HepG2 (cell line): ENCODE data around the gene COPS7B. TPM values are rescaled to one million over a fixed set of nuclear protein-coding genes. Genes with fewer than 3 reads are reported as not detected.

ENCODE experiments used
- EZH2 ChIP-seq: conservative IDR thresholded peaks from 2 replicates; pipeline ENCODE4 v1.6.1; 2012; ENCODE audit warnings: mild to moderate bottlenecking, low read depth, low read length, moderate library complexity
- JUN ChIP-seq: sonication (generic); formaldehyde crosslinking; IDR thresholded peaks from 2 replicates; pipeline ENCODE4 v1.4.0; 2020; ENCODE audit warnings: mild to moderate bottlenecking, missing genetic modification reagents
- NCOA2 ChIP-seq: sonication (generic); formaldehyde crosslinking; IDR thresholded peaks from 2 replicates; pipeline ENCODE4 v1.8.0; 2022; ENCODE audit warnings: inconsistent platforms
- PHF5A ChIP-seq: IDR thresholded peaks from one replicate; pipeline ENCODE4 v1.6.1; 2018; ENCODE audit warnings: low read depth, missing genetic modification reagents; ENCODE audit not compliant: unreplicated experiment
- SP140L ChIP-seq: sonication (generic); formaldehyde crosslinking; IDR thresholded peaks from 2 replicates; pipeline ENCODE4 v1.4.0; 2020; ENCODE audit warnings: missing genetic modification reagents, borderline replicate concordance
- TAF15 ChIP-seq: fragments of 200-400 bp; formaldehyde crosslinking; IDR thresholded peaks from one replicate; pipeline ENCODE4 v1.6.1; 2018; ENCODE audit warnings: mild to moderate bottlenecking, low read depth, low read length; ENCODE audit not compliant: poor library complexity, severe bottlenecking
- TEAD2 ChIP-seq: sonication (generic); formaldehyde crosslinking; IDR thresholded peaks from 2 replicates; pipeline ENCODE4 v1.9.0; 2021; ENCODE audit warnings: missing genetic modification reagents
- ZNF124 ChIP-seq: sonication (generic); formaldehyde crosslinking; IDR thresholded peaks from 2 replicates; pipeline ENCODE4 v1.4.0; 2020; ENCODE audit warnings: missing genetic modification reagents
- ZNF143 ChIP-seq: sonication (generic); formaldehyde crosslinking; IDR thresholded peaks from 2 replicates; pipeline ENCODE4 v1.4.0; 2020; ENCODE audit warnings: missing genetic modification reagents
- ZNF205 ChIP-seq: IDR thresholded peaks from 2 replicates; pipeline ENCODE4 v1.6.1; 2018; ENCODE audit warnings: missing biosample characterization, missing genetic modification reagents
- ZNF343 ChIP-seq: sonication (generic); formaldehyde crosslinking; IDR thresholded peaks from 2 replicates; pipeline ENCODE4 v1.4.0; 2020; ENCODE audit warnings: mild to moderate bottlenecking, missing genetic modification reagents
- ZNF614 ChIP-seq: IDR thresholded peaks from 2 replicates; pipeline ENCODE4 v1.6.1; 2018; ENCODE audit warnings: missing biosample characterization, missing genetic modification reagents, inconsistent platforms, borderline replicate concordance
- ZNF746 ChIP-seq: sonication (generic); formaldehyde crosslinking; IDR thresholded peaks from 2 replicates; pipeline ENCODE4 v1.8.0; 2022; ENCODE audit warnings: mild to moderate bottlenecking, missing genetic modification reagents
- ZSCAN21 ChIP-seq: sonication (generic); formaldehyde crosslinking; IDR thresholded peaks from 2 replicates; pipeline ENCODE4 v1.8.0; 2022; ENCODE audit warnings: mild to moderate bottlenecking, missing genetic modification reagents, moderate library complexity, borderline replicate concordance
- ZSCAN9 ChIP-seq: IDR thresholded peaks from 2 replicates; pipeline ENCODE4 v1.6.1; 2016; ENCODE audit warnings: borderline replicate concordance
- polyA plus RNA-seq, 8 experiments: library from polyadenylated mRNA; depleted of rRNA in 3 of 8; stranded (reverse) in 7 of 8; unstranded in 1 of 8; fragments of >200 nt; fragmentation: Illumina TruSeq in 4 of 8; extraction: Trizol in 4 of 8; gene quantifications; 2 replicates each; pipeline versions ENCODE4 v1.2.1 to v1.2.3, GENCODE V29; 2011 to 2016; ENCODE audit warnings: low read depth in 4 of 8, missing spikeins in 1 of 8, mixed read lengths in 1 of 8; ENCODE audit not compliant: insufficient read depth in 1 of 8
- total RNA-seq, 5 experiments: library from RNA; depleted of rRNA; stranded (reverse); fragments of >200 nt; fragmentation: Illumina TruSeq; extraction: Trizol; gene quantifications; 2 replicates each; pipeline ENCODE4 v1.2.3, GENCODE V29; 2016; ENCODE audit warnings: low read depth in 1 of 5
- TF ChIP-seq, protein P1 (sequence below): IDR thresholded peaks from 2 replicates; pipeline ENCODE4 v1.6.1; 2016; ENCODE audit warnings: low read depth, control low read depth
- TF ChIP-seq, protein P2 (sequence below): IDR thresholded peaks from 2 replicates; pipeline ENCODE4 v1.6.1; 2016; ENCODE audit warnings: low read depth
- TF ChIP-seq, protein P3 (sequence below): sonication (generic); formaldehyde crosslinking; IDR thresholded peaks from 2 replicates; pipeline ENCODE4 v1.5.0; 2020; ENCODE audit warnings: mild to moderate bottlenecking, missing genetic modification reagents
- TF ChIP-seq, protein P4 (sequence below): sonication (generic); formaldehyde crosslinking; IDR thresholded peaks from 2 replicates; pipeline ENCODE4 v1.8.1; 2023; ENCODE audit warnings: mild to moderate bottlenecking, moderate library complexity, missing genetic modification reagents
- TF ChIP-seq, protein P5 (sequence below): IDR thresholded peaks from 2 replicates; pipeline ENCODE4 v1.6.1; 2012; ENCODE audit warnings: low read length, improper control_type of control experiment

Gene COPS7B
- total and polyA plus RNA-seq, 2 of the 13 experiments (the other 11 are each of a cell fraction or from before 2014, with no cell fraction given) = 30.6 to 62.7 TPM

DNA sequence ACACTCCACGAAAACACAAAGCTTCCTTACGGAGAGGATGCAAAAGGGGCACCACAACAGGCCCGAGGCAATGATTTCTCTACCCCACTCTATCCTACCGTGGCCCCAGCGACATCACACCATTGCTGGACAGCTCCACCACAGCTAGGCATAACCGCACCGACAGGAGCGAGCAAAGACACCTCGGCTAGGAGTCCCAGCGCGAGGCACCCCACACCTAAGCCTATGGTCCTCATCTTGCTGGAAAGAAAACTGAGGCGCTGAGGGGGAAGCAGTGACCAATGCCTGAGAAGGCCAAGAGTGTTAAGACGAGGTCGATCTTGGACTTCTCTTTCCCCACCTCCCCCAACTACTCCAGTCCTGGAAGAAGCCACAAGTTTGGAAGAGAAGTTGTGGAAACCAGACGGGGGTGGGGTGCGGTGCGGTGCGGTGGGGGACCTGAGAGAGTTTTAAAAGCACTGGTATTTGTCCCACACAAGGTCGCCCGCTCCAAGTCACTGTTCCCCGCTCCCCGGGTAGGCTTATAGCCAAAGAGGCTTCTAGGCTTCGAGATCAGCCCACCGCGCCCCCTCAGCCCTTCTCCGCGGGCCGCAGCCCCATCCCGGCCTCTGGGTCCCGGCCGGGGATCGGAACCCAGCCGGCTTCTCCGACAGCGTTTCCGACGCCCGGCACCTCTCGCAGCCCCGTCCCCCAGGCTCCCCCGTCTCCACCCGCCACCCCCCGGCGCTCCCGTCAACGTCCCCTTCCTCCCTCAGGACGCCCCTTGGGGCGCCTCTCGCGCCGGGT lies 5.9 kb upstream of the COPS7B start (continued):
- no peak for TF ChIP-seq ZNF746 (CRISPR knock-in tag)
- TF ChIP-seq, protein P1, sequence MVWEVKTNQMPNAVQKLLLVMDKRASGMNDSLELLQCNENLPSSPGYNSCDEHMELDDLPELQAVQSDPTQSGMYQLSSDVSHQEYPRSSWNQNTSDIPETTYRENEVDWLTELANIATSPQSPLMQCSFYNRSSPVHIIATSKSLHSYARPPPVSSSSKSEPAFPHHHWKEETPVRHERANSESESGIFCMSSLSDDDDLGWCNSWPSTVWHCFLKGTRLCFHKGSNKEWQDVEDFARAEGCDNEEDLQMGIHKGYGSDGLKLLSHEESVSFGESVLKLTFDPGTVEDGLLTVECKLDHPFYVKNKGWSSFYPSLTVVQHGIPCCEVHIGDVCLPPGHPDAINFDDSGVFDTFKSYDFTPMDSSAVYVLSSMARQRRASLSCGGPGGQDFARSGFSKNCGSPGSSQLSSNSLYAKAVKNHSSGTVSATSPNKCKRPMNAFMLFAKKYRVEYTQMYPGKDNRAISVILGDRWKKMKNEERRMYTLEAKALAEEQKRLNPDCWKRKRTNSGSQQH = peak; percentile 86; the same call in 1 of the 2 replicates
- no peak for TF ChIP-seq TAF15
- TF ChIP-seq TEAD2 (CRISPR knock-in tag) = no peak
- no peak for TF ChIP-seq SP140L
- no peak for TF ChIP-seq ZNF124 (CRISPR knock-in tag)
- TF ChIP-seq ZSCAN21 = peak; percentile 48; the same call in 1 of the 2 replicates
- peak; percentile 32 for TF ChIP-seq PHF5A (CRISPR knock-in tag)
- no peak for TF ChIP-seq ZNF343 (CRISPR knock-in tag)
- TF ChIP-seq, protein P2, sequence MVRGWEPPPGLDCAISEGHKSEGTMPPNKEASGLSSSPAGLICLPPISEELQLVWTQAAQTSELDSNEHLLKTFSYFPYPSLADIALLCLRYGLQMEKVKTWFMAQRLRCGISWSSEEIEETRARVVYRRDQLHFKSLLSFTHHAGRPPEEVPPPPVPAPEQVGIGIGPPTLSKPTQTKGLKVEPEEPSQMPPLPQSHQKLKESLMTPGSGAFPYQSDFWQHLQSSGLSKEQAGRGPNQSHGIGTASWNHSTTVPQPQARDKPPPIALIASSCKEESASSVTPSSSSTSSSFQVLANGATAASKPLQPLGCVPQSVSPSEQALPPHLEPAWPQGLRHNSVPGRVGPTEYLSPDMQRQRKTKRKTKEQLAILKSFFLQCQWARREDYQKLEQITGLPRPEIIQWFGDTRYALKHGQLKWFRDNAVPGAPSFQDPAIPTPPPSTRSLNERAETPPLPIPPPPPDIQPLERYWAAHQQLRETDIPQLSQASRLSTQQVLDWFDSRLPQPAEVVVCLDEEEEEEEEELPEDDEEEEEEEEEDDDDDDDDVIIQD (CRISPR knock-in tag) = peak; percentile 54; the same call in 1 of the 2 replicates
- peak; percentile 69; the same call in 1 of the 2 replicates for TF ChIP-seq ZNF614 (CRISPR knock-in tag)
- peak; percentile 58; the same call in 1 of the 2 replicates for TF ChIP-seq ZSCAN9 (CRISPR knock-in tag)
- no peak for TF ChIP-seq NCOA2 (CRISPR knock-in tag)
- TF ChIP-seq JUN (CRISPR knock-in tag) = no peak
- no peak for TF ChIP-seq EZH2
- TF ChIP-seq ZNF205 (CRISPR knock-in tag) = no peak
- 0 out of 2 replicates have a peak, but pooled peaks have one; percentile 22 for TF ChIP-seq ZNF143 (CRISPR knock-in tag)
- TF ChIP-seq, protein P3, sequence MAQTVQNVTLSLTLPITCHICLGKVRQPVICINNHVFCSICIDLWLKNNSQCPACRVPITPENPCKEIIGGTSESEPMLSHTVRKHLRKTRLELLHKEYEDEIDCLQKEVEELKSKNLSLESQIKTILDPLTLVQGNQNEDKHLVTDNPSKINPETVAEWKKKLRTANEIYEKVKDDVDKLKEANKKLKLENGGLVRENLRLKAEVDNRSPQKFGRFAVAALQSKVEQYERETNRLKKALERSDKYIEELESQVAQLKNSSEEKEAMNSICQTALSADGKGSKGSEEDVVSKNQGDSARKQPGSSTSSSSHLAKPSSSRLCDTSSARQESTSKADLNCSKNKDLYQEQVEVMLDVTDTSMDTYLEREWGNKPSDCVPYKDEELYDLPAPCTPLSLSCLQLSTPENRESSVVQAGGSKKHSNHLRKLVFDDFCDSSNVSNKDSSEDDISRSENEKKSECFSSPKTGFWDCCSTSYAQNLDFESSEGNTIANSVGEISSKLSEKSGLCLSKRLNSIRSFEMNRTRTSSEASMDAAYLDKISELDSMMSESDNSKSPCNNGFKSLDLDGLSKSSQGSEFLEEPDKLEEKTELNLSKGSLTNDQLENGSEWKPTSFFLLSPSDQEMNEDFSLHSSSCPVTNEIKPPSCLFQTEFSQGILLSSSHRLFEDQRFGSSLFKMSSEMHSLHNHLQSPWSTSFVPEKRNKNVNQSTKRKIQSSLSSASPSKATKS (CRISPR knock-in tag) = no peak
- TF ChIP-seq, protein P4, sequence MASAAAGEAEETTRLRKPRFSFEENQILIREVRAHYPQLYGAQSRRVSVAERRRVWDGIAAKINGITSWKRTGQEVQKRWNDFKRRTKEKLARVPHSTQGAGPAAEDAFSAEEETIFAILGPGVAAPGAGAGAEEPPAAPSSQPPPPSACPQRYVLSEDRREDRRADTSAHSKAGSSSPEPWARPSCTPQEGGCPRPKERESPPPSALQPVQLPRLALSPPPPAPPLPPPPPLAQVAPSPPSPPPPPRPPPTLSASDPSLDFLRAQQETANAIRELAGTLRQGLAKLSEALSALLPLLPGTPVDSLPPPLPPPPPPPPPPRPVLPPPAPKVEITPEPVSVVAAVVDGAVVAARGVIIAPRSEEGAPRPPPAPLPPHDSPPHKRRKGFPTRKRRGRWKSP (CRISPR knock-in tag) = no peak
- TF ChIP-seq, protein P5, sequence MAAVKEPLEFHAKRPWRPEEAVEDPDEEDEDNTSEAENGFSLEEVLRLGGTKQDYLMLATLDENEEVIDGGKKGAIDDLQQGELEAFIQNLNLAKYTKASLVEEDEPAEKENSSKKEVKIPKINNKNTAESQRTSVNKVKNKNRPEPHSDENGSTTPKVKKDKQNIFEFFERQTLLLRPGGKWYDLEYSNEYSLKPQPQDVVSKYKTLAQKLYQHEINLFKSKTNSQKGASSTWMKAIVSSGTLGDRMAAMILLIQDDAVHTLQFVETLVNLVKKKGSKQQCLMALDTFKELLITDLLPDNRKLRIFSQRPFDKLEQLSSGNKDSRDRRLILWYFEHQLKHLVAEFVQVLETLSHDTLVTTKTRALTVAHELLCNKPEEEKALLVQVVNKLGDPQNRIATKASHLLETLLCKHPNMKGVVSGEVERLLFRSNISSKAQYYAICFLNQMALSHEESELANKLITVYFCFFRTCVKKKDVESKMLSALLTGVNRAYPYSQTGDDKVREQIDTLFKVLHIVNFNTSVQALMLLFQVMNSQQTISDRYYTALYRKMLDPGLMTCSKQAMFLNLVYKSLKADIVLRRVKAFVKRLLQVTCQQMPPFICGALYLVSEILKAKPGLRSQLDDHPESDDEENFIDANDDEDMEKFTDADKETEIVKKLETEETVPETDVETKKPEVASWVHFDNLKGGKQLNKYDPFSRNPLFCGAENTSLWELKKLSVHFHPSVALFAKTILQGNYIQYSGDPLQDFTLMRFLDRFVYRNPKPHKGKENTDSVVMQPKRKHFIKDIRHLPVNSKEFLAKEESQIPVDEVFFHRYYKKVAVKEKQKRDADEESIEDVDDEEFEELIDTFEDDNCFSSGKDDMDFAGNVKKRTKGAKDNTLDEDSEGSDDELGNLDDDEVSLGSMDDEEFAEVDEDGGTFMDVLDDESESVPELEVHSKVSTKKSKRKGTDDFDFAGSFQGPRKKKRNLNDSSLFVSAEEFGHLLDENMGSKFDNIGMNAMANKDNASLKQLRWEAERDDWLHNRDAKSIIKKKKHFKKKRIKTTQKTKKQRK = no peak
